ENCODE data around the gene CIBAR2. TPM values are rescaled to one million over a fixed set of nuclear protein-coding genes. Genes with fewer than 3 reads are reported as not detected.
A peak's percentile ranks its signal among the peaks of the same experiment; 100 is the strongest.

CIBAR2 gene
- total RNA-seq, 1 donor from 2014 or later: not detected

- DNase-seq (ENCODE audit: low read depth): no peak
Measured at GRCh38 chr16:85083051-85083639, 29.1 kb downstream of the CIBAR2 start.

- DNase-seq (ENCODE audit: low read depth): no peak
Measured at GRCh38 chr16:85082173-85083050, 29.9 kb downstream of the CIBAR2 start.

- no peak for DNase-seq (ENCODE audit: low read depth)
Measured at GRCh38 chr16:85081765-85082164, 30.5 kb downstream of the CIBAR2 start.

GRCh38 chr16:85081038-85081437 lies 31.2 kb downstream of the CIBAR2 start:
- no peak for DNase-seq (ENCODE audit: low read depth)

GRCh38 chr16:85079785-85080570 lies 32.3 kb downstream of the CIBAR2 start:
- DNase-seq (ENCODE audit: low read depth): no peak

GRCh38 chr16:85078952-85079351 lies 33.3 kb downstream of the CIBAR2 start:
- DNase-seq (ENCODE audit: low read depth): no peak

- peak; percentile 52 for DNase-seq (ENCODE audit: low read depth)
Measured at GRCh38 chr16:85078226-85078625, 34.0 kb downstream of the CIBAR2 start.

GRCh38 chr16:85077576-85078125 lies 34.6 kb downstream of the CIBAR2 start:
- DNase-seq (ENCODE audit: low read depth): no peak

- no peak for DNase-seq (ENCODE audit: low read depth)
Measured at GRCh38 chr16:85077039-85077438, 35.2 kb downstream of the CIBAR2 start.

GRCh38 chr16:85075236-85075924 lies 36.9 kb downstream of the CIBAR2 start:
- no peak for DNase-seq (ENCODE audit: low read depth)

- no peak for DNase-seq (ENCODE audit: low read depth)
Measured at GRCh38 chr16:85074225-85074914, 37.9 kb downstream of the CIBAR2 start.

- DNase-seq (ENCODE audit: low read depth): peak; percentile 91
Measured at GRCh38 chr16:85072947-85073346, 39.3 kb downstream of the CIBAR2 start.

GRCh38 chr16:85072076-85072860 lies 40.0 kb downstream of the CIBAR2 start:
- DNase-seq (ENCODE audit: low read depth): no peak

GRCh38 chr16:85069171-85069570 lies 43.1 kb downstream of the CIBAR2 start:
- peak; percentile 61 for DNase-seq (ENCODE audit: low read depth)

- DNase-seq (ENCODE audit: low read depth): no peak
Measured at GRCh38 chr16:85068746-85069145, 43.5 kb downstream of the CIBAR2 start.

- no peak for DNase-seq (ENCODE audit: low read depth)
Measured at GRCh38 chr16:85067426-85067825, 44.8 kb downstream of the CIBAR2 start.

- DNase-seq (ENCODE audit: low read depth): no peak
Measured at GRCh38 chr16:85067024-85067423, 45.2 kb downstream of the CIBAR2 start.

GRCh38 chr16:85066346-85066885 lies 45.9 kb downstream of the CIBAR2 start:
- no peak for DNase-seq (ENCODE audit: low read depth)

- no peak for DNase-seq (ENCODE audit: low read depth)
Measured at GRCh38 chr16:85065099-85065498, 47.2 kb downstream of the CIBAR2 start.
